GM10248 (cell line): ENCODE measurements around the gene NGDN.

Experiments
- CTCF ChIA-PET: fragments of 300-600 bp; sonication (Branson Sonifier 250); formaldehyde crosslinking; extraction: SDS; loops from one replicate; lab custom pipeline; 2021; ENCODE audit warnings: antibody characterized with exemption; lab: Yijun Ruan, JAX
- POLR2A ChIA-PET: fragments of 350-650 bp; sonication (Branson Sonifier 250); formaldehyde crosslinking; extraction: SDS; loops from one replicate; lab custom pipeline; 2020; ENCODE audit warnings: antibody characterized with exemption; lab: Yijun Ruan, JAX
- DNase-seq: peaks from one replicate; pipeline ENCODE4 v3.0.0; 2012; ENCODE audit errors: extremely low spot score
- TF ChIP-seq, protein P1 (sequence below): IDR thresholded peaks from 2 replicates; pipeline ENCODE4 v1.5.1; 2012; ENCODE audit warnings: mild to moderate bottlenecking, low read depth; ENCODE audit errors: extremely low read depth, missing control alignments, control extremely low read depth

NGDN gene

DNA sequence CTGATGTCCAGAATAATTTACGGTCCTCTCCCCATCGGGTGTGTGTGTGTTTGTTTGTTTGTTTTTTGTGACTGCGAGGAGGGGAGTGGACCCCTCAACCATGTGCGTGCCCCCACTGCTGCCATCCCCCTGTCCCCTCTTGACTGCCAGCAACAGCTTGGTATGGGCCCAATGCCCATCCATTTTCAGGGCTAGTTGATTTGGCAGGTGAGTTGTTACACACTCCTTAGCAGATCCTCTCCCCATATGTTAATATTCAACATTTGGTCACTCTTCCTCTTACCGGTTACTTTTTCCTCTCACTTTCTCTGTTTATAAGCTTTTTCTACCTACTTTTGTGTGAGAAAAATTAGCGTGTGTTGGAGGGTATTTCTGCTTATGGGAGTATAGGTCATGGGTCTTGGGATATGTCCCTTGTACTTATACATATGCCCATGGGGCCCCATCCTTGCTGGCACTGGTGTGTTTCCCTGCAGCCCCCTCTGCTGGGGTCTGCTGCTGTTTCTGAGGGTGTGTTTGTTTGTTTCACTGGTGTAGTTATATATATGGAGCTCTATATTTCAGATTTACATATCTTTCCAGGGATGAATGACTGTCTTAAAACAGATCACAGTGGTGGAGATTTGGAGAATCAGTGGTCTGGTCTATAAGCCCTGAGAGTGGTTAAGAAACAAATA lies 48.3 kb downstream of the NGDN start:
- DNase-seq = no peak
- ChIA-PET CTCF (interaction anchor here (0.9 to 1.6 kb wide), 3 partner anchors 8 to 45 kb away, joined by 3 to 4 read pairs (median 3); no protein-coding TSS in a partner anchor), POLR2A (interaction anchor here (0.6 kb wide), 1 partner anchor 105 kb away, joined by 3 read pairs; no protein-coding TSS in a partner anchor)
- TF ChIP-seq, protein P1, sequence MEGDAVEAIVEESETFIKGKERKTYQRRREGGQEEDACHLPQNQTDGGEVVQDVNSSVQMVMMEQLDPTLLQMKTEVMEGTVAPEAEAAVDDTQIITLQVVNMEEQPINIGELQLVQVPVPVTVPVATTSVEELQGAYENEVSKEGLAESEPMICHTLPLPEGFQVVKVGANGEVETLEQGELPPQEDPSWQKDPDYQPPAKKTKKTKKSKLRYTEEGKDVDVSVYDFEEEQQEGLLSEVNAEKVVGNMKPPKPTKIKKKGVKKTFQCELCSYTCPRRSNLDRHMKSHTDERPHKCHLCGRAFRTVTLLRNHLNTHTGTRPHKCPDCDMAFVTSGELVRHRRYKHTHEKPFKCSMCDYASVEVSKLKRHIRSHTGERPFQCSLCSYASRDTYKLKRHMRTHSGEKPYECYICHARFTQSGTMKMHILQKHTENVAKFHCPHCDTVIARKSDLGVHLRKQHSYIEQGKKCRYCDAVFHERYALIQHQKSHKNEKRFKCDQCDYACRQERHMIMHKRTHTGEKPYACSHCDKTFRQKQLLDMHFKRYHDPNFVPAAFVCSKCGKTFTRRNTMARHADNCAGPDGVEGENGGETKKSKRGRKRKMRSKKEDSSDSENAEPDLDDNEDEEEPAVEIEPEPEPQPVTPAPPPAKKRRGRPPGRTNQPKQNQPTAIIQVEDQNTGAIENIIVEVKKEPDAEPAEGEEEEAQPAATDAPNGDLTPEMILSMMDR = no peak

GRCh38 chr14:23518709-23519108 lies 49.2 kb downstream of the NGDN start:
- CTCF ChIA-PET = interaction anchor here (1.6 kb wide), 1 partner anchor 44 kb away, joined by 3 read pairs; no protein-coding TSS in a partner anchor
- TF ChIP-seq, protein P1 = no peak
- POLR2A ChIA-PET = no interaction called here
- no peak for DNase-seq

GRCh38 chr14:23520899-23521533 lies 51.5 kb downstream of the NGDN start:
- TF ChIP-seq, protein P1 = no peak
- no peak for DNase-seq
- ChIA-PET POLR2A (no interaction called here), CTCF (interaction anchor here (0.7 to 0.8 kb wide), 2 partner anchors 18 to 43 kb away, joined by 3 to 4 read pairs; no protein-coding TSS in a partner anchor)

DNA sequence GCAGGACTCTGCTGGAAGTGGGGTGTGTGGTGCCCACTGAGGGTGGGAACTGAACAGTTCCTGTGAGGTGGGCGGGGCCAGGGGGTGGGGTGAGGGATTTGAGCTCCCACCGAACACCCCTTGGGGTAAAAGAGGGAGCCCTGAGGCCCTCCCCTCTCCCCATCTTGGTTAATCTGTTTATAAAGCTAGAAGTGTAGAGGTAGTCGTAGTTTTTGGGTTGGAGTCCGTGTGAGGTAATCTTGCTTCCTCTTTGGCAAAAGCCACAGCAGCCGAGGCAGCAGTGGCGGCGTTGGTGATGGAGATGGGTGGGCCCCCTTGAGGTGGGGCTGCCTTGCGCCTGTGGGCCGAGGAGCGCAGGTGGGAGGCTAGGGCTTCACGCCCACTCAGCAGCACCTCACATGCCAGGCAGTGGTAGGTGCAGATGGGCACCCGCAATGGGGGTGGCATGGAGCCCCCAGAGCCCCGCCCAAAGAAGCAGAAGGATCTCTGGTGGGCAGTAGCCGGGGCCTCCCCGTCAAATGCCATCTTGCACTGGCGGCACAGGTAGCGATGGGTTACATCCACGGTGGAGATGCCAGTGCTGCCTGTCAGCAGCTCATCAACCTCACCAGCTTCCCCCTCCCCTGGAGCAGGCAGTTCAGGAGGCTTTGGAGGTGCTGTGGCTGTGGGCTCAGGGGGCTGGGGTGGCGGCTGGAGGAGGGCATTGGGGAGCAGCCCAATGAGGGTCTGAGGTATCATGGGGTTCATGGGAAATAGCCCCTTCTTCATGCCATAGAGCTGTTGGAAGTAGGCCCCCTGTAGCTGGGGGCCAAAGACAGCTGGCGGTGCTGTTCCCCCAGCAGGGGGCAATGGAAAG lies 52.5 kb downstream of the NGDN start:
- ChIA-PET POLR2A (interaction anchor here (0.7 kb wide), 1 partner anchor 48 kb away, joined by 3 read pairs; no protein-coding TSS in a partner anchor), CTCF (interaction anchor here (1.0 to 1.6 kb wide), 4 partner anchors 16 to 48 kb away, joined by 3 to 5 read pairs (median 4); no protein-coding TSS in a partner anchor)
- TF ChIP-seq, protein P1 = no peak
- DNase-seq = no peak

DNA sequence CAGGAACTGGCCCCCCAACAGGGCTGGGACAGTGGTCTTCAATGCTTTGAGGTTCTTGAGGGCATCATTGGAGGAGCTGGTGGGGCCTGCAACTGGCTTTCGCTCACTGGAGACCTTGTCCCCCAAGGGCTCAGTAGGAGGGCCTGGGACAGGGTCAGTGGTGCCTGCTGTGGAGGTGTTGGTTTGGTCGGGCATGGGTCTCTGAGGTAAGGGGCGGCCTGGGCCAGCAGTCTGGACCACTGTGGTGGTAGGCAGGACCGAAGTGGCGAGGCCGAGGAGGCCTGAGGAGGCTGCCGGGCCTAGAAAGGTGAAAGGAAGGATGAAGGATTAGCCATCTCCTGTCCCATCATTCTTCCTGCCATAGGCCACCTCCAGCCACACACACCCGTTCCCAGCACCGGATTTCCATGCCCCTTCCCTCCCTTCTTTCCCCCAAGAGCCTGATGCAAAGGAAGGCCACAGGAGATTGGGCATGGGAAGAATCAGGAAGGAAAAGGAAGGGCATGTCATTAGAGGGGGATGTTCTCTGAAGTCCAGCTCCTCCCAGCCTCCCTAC lies 53.2 kb downstream of the NGDN start:
- CTCF ChIA-PET = interaction anchor here (1.0 to 1.6 kb wide), 4 partner anchors 15 to 48 kb away, joined by 3 to 5 read pairs (median 4); no protein-coding TSS in a partner anchor
- DNase-seq = no peak
- POLR2A ChIA-PET = no interaction called here

More for the DNA sequence above, 53.2 kb downstream of the NGDN start:
- TF ChIP-seq, protein P1 = no peak
